Spinal cord (tissue), 10 donors: ENCODE results near the gene GGPS1. TPM values are rescaled to one million over a fixed set of nuclear protein-coding genes. Genes with fewer than 3 reads are reported as not detected.
"Not testable (repeated sequence)": the region's sequence is repeated elsewhere in the genome, so short reads cannot be mapped to it uniquely, and the experiment has no call there.

Experiments
- DNase-seq, 6 donors: peaks; one replicate each; pipeline versions ENCODE4 v3.0.0 to v3.0.0-alpha.2; 2013 to 2015; ENCODE audit warnings: low spot score in 6 of 6, low read depth in 4 of 6
- H3K27ac ChIP-seq: one replicate; pipeline ENCODE4 v1.5.1; 2013; ENCODE audit warnings: low read depth, low read length, control low read depth
- H3K27me3 ChIP-seq: one replicate; pipeline ENCODE4 v1.6.1; 2013; ENCODE audit warnings: low read length; ENCODE audit not compliant: control insufficient read depth, insufficient read depth
- H3K36me3 ChIP-seq: one replicate; pipeline ENCODE4 v1.6.1; 2013; ENCODE audit warnings: low read length; ENCODE audit not compliant: control insufficient read depth, insufficient read depth
- H3K4me1 ChIP-seq: one replicate; pipeline ENCODE4 v1.6.1; 2013; ENCODE audit warnings: low read length; ENCODE audit not compliant: control insufficient read depth, insufficient read depth
- H3K4me3 ChIP-seq: one replicate; pipeline ENCODE4 v1.5.1; 2013; ENCODE audit warnings: low read depth, low read length, control low read depth
- H3K9me3 ChIP-seq: one replicate; pipeline ENCODE4 v1.6.1; 2013; ENCODE audit warnings: low read length; ENCODE audit not compliant: control insufficient read depth, insufficient read depth
- WGBS: methylation state at CpG from one replicate; pipeline ENCODE4 v1.1.5; 2013; ENCODE audit warnings: missing lambda C conversion rate; ENCODE audit not compliant: insufficient coverage; 5-methylcytosine and 5-hydroxymethylcytosine counted together
- long read RNA-seq, 4 donors: transcript quantifications; one replicate each; lab custom pipeline, GENCODE V29; 2026
- polyA plus RNA-seq, 2 donors: library from polyadenylated mRNA; unstranded; fragments of 120-200 nt; gene quantifications; one replicate each; pipeline ENCODE4 v1.2.1, GENCODE V29; 2013; ENCODE audit not compliant: insufficient read length in 2 of 2
- total RNA-seq, 2 donors: library from RNA; depleted of rRNA in 1 of 2; stranded (reverse); fragments of 120-200 nt in 1 of 2; fragments of >200 nt in 1 of 2; gene quantifications; one replicate each; pipeline versions ENCODE4 v1.2.3 to v1.2.4, GENCODE V29; 2013 to 2014
- donor health status: healthy.

GGPS1 gene
- 10 to 100 TPM; 42.7 to 45.8 TPM for total RNA-seq
- polyA plus RNA-seq, result 10 to 100 TPM; 66.1 to 73.8 TPM
- long read RNA-seq, donor 1, transcript GGPS1-201 (4 exons, 2,895 nt), result major isoform, 24 of 25 reads
- long read RNA-seq, donor 1, partial matches to known transcripts, result 0 of 25 reads
- long read RNA-seq, donor 1, other reads (novel, unspliced or antisense), result 0 of 25 reads
- long read RNA-seq, donor 2, partial matches to known transcripts, result 0 of 1 reads
- long read RNA-seq, donor 2, other reads (novel, unspliced or antisense), result 0 of 1 reads
- long read RNA-seq, donor 3, transcript GGPS1-201 (4 exons, 2,895 nt), result major isoform, 14 of 14 reads
- long read RNA-seq, donor 3, partial matches to known transcripts, result 0 of 14 reads
- long read RNA-seq, donor 3, other reads (novel, unspliced or antisense), result 0 of 14 reads
- long read RNA-seq, donor 4, transcript GGPS1-201 (4 exons, 2,895 nt), result major isoform, 10 of 24 reads
- long read RNA-seq, donor 4, partial matches to known transcripts, result 13 of 24 reads
- long read RNA-seq, donor 4, other reads (novel, unspliced or antisense), result 0 of 24 reads

DNA sequence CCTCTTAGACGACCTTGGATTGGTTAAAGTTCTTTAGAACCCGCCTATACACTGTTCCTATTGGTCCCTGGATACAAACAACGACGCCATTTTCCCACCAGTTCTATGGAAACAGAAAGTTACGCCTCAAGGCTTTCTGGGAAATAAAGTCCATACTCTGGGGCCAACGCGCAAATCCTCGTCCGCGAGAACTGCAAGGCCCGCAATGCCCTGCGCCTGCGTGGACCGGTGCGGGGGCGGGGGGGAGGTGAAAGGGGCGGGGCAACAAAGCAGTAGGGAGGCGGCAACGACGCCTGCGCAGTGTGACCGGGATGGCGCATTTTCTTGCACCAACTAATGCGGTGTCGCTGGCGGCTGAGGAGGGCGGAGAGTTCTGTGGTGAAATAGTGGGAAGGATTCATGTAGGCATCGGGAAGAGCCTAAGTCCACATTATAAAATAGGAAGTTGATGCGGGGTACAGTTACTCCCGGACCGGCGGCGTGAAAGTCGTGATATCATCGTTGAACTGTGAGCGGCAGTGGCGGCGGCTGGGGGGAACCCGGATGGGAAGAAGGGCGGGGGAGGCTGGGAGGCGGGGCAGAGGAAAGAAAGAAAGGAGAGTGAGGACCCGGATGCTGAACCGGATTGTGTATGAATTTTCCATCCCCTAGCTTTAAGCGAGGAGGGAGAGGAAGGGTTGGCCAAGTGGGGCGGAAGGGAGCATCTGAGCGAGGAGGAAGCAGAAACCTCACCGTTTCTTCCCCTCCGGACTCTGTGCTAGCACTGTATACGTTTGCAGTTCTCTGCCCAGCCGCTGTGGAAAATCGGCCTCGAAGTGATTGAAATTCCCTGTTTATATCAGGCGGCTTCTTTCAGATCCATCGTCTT is at the start of gene GGPS1:
Gene GGPS1, plus strand, starts transcription at position 300 of the 868 bp plus-strand sequence. CDS start 6,695 bp downstream, outside the sequence.
- H3K4me3 ChIP-seq, result peak within 1 kb of the TSS; percentile 98
- no peaks in the 10 kb centered on the region for H3K9me3 ChIP-seq
- 0% methylated on average over 52 of the region's 54 CpGs for WGBS
- peak within 1 kb of the TSS; percentile 100 for H3K27ac ChIP-seq
- no peaks in the 10 kb centered on the region for H3K36me3 ChIP-seq
- no peaks in the 10 kb centered on the region for H3K27me3 ChIP-seq
- DNase-seq, result peak; percentile 97 to 100 (median 100)
- H3K4me1 ChIP-seq, result peaks cover 10% of the 10 kb centered on the region

DNA sequence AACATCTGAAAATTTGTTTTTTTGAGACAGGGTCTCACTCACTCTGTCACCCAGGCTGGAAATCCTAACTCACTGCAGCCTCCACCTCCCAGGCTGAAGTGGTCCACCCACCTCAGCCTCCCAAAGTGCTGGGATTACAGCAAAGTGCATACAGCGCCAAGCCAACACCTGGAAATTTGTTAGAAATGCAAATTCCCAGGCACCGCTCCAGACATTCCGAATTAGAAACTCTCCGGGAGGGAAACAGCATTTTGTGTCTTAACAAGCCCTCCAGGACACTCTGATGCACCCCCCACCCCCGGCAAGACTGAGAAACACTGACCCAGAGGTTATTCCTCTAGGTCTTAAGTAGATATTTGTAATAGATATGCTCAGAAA is 49.5 kb upstream of the GGPS1 start:
- no peak for DNase-seq
- Histone ChIP-seq H3K36me3 (peaks cover 4% of the 10 kb centered on the region), H3K27ac (no peak overlapping the region), H3K4me3 (no peak overlapping the region), H3K4me1 (peaks cover 4% of the 10 kb centered on the region), H3K27me3 (no peaks in the 10 kb centered on the region), H3K9me3 (no peaks in the 10 kb centered on the region)
- 58% methylated on average over 3 of the region's 5 CpGs for WGBS

DNA sequence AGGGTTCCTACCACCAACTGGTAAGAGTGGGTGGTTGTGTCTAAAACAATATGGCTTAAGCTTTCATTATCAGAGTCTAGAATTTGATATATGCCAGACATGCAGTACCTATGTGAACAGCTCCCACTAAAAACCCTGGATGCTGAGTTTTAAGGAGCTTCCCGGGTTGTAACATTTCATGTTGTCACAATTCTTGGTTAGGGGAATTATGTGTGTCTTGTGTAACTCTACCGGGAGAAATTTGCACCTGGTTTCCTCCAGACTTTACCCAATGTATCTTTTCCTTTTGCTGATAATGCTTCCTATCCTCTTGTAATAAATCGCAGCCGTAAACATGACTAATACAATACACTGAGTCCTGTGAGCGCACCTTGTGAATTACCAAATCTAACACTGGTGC is 48.7 kb upstream of the GGPS1 start:
- 75% methylated on average over 2 of the region's 5 CpGs for WGBS
- Histone ChIP-seq H3K27ac (no peak overlapping the region), H3K9me3 (no peaks in the 10 kb centered on the region), H3K27me3 (no peaks in the 10 kb centered on the region), H3K4me1 (peaks cover 4% of the 10 kb centered on the region), H3K4me3 (no peak overlapping the region), H3K36me3 (peaks cover 4% of the 10 kb centered on the region)
- no peak for DNase-seq

DNA sequence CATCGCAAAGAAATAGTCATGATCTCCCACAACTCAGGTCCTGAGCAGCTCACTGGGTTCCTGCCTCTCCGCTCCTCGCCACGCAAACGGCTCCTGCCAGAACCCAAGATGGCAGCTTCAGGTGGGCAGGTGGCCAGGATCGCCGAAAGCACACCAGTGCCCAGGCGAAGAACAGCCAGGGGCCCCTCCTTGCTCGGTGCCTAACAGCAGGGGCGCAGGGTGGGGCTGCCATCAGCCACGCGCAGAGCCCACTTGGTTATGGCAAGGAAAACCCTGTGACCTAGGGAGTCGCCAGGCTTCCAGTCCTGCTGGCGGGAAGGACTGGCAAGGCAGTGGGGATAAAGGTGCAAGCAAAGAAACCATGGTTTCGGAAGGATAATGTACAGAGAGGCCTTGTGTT is 47.9 kb upstream of the GGPS1 start:
- DNase-seq, result no peak
- H3K4me1 ChIP-seq, result peaks cover 4% of the 10 kb centered on the region
- no peak overlapping the region for H3K4me3 ChIP-seq
- H3K27ac ChIP-seq, result no peak overlapping the region
- no peaks in the 10 kb centered on the region for H3K27me3 ChIP-seq
- H3K36me3 ChIP-seq, result peaks cover 4% of the 10 kb centered on the region
- H3K9me3 ChIP-seq, result no peaks in the 10 kb centered on the region
- 94% methylated on average over 14 of the region's 15 CpGs for WGBS

DNA sequence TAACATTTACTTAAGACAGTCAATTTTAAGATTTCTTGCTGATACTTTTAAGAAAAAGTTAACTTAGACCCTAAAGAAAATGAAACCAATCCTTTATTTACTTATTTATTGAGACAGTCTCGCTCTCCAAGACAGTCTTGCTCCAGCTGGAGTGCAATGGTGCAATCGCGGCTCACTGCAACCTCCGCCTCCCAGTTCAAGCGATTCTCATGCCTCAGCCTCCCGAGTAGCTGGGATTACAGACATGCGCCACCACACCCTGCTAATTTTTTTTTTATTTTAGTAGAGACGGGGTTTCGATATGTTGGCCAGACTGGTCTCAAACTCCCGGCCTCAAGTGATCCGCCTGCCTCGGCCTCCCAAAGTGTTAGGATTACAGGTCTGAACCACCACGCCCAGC is 44.7 kb upstream of the GGPS1 start:
- not testable (repeated sequence) for H3K27ac ChIP-seq, DNase-seq

DNA sequence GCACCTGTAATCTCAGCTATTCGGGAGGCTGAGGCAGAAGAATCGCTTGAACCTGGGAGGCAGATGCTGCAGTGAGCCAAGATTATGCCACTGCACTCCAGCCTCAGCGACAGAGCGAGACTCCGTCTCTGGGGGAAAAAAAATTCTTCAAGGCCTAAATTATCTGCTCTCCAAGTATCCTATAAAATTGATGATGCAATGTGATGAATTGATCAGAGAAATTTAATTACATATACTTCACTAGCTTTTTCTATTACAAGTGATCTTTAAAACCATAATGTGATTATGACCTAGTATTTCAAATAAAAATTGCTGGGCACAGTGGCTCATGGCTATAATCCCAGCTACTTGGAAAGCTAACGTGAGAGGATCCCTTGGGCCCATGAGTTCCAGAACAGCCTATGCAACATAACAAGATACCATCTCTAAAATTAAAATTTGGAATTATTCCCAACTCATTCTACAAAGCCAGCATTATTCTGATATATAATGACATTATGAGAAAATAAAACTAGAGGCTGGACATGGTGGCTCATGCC is 44.1 kb upstream of the GGPS1 start:
- peaks cover 4% of the 10 kb centered on the region for H3K36me3 ChIP-seq
- no peaks in the 10 kb centered on the region for H3K9me3 ChIP-seq
- 100% methylated on average over 2 of the region's 6 CpGs for WGBS
- H3K4me3 ChIP-seq, result no peak overlapping the region
- peaks cover 7% of the 10 kb centered on the region for H3K4me1 ChIP-seq
- H3K27ac ChIP-seq, result no peak overlapping the region
- no peaks in the 10 kb centered on the region for H3K27me3 ChIP-seq
- peak in 1 of 6 donors; percentile 71 for DNase-seq

More for the DNA sequence above, 44.7 kb upstream of the GGPS1 start:
- H3K36me3 ChIP-seq, H3K4me1 ChIP-seq, H3K4me3 ChIP-seq, H3K27me3 ChIP-seq, H3K9me3 ChIP-seq: not testable (repeated sequence)
- WGBS, result 92% methylated on average over 9 of the region's 13 CpGs

DNA sequence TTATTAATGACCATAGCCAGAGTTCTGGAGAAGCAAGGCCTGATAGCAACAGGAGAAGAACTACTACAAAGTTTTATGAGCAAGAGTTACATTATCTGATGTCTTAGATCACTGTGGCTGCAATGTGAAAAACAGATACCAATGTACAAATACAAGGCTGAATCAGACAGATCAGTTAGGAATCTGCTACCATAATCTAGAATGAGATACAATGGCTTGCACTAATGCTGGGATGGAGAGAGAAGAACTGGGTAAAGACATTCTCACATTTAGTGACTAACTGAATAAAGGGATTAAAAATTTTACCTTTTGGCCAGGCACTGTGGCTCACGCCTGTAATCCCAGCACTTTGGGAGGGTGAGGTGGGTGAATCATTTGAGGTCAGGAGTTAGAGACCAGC is 41.7 kb upstream of the GGPS1 start:
- H3K4me3 ChIP-seq, result no peak overlapping the region
- H3K27ac ChIP-seq, result no peak overlapping the region
- H3K9me3 ChIP-seq, result no peaks in the 10 kb centered on the region
- no peaks in the 10 kb centered on the region for H3K36me3 ChIP-seq
- H3K27me3 ChIP-seq, result no peaks in the 10 kb centered on the region
- peaks cover 4% of the 10 kb centered on the region for H3K4me1 ChIP-seq
- DNase-seq, result no peak
- WGBS, result 100% methylated on average over 1 of the region's 1 CpG

DNA sequence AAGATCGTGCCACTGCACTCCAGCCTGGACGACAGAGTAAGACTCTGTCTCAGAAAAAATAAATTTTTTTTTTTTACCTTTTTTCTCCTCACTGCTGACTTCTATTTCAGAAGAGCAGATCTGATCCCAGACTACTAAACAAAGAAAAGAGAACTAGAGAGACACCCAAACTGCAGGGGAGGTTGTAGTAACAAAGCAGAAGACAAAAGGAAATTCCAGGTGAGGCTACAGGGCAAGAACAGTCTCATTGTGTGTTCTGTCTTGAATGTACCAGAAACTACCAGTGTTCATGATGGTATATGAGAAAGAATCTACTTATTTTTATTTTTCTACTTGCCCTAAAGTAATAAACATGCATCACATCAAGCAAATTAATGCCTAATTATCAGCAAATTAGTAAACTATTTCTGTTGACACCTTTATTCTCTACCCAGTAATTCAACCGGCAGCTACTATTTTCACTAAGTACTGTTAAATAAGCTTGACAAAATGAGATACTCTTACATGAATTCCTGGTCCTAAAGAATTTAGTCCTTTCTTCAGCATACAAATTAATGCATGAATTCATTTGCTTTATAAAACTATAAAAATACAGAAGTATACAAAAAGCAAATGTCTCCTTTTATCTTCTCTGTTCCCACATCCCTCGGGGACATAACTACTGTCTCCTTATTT is 41.0 kb upstream of the GGPS1 start:
- Histone ChIP-seq H3K4me1 (peaks cover 4% of the 10 kb centered on the region), H3K4me3 (no peak overlapping the region), H3K9me3 (no peaks in the 10 kb centered on the region), H3K27me3 (no peaks in the 10 kb centered on the region), H3K27ac (no peak overlapping the region), H3K36me3 (no peaks in the 10 kb centered on the region)
- no peak for DNase-seq
- 100% methylated on average over 1 of the region's 4 CpGs for WGBS
